Activated T-cell treated with anti-CD3 and anti-CD28 coated beads, Interleukin-2, amount 50 U/mL, for 72 hours (primary cell): ENCODE results near the gene CDC42BPA. TPM values are rescaled to one million over a fixed set of nuclear protein-coding genes. Genes with fewer than 3 reads are reported as not detected.
"Not testable (repeated sequence)": the region's sequence is repeated elsewhere in the genome, so short reads cannot be mapped to it uniquely, and the experiment has no call there.

Source experiments
- ATAC-seq, 2 donors: fragments of 150-1000 bp; cut with Tn5 transposase; replicated peaks in 1 of 2; 2 replicates each; pipeline ENCODE4 v1.10.0; 2021; ENCODE audit warnings: moderate library complexity in 2 of 2, mild to moderate bottlenecking in 1 of 2
- DNase-seq, 2 donors: peaks; one replicate each; pipeline ENCODE4 v3.0.0; 2021 to 2022; ENCODE audit warnings: mixed read lengths in 1 of 2
- H3K27ac Mint-ChIP-seq: one replicate; pipeline ENCODE4 v1.8.0; 2022; ENCODE audit warnings: mild to moderate bottlenecking, moderate library complexity, mixed read lengths
- H3K27me3 Mint-ChIP-seq: one replicate; pipeline ENCODE4 v1.8.0; 2022; ENCODE audit warnings: low read depth, mixed read lengths
- H3K36me3 Mint-ChIP-seq, 2 donors: one replicate each; pipeline ENCODE4 v1.8.0; 2022; ENCODE audit warnings: mixed read lengths in 2 of 2, mild to moderate bottlenecking in 1 of 2; ENCODE audit not compliant: insufficient read depth in 2 of 2
- H3K4me1 Mint-ChIP-seq: one replicate; pipeline ENCODE4 v1.8.0; 2022; ENCODE audit warnings: low read depth, mixed read lengths
- H3K4me3 Mint-ChIP-seq, 2 donors: one replicate each; pipeline ENCODE4 v1.8.0; 2022; ENCODE audit warnings: mild to moderate bottlenecking in 2 of 2, mixed read lengths in 2 of 2, moderate library complexity in 2 of 2
- H3K9me3 Mint-ChIP-seq, 2 donors: one replicate each; pipeline ENCODE4 v1.8.0; 2022; ENCODE audit warnings: mixed read lengths in 2 of 2
- total RNA-seq, 2 donors: library from RNA; stranded (reverse); gene quantifications; one replicate each; pipeline ENCODE4 v1.2.3, GENCODE V29; 2022

CDC42BPA gene
- total RNA-seq, 2 donors from 2014 or later, result 6.2 to 11.6 TPM

DNA sequence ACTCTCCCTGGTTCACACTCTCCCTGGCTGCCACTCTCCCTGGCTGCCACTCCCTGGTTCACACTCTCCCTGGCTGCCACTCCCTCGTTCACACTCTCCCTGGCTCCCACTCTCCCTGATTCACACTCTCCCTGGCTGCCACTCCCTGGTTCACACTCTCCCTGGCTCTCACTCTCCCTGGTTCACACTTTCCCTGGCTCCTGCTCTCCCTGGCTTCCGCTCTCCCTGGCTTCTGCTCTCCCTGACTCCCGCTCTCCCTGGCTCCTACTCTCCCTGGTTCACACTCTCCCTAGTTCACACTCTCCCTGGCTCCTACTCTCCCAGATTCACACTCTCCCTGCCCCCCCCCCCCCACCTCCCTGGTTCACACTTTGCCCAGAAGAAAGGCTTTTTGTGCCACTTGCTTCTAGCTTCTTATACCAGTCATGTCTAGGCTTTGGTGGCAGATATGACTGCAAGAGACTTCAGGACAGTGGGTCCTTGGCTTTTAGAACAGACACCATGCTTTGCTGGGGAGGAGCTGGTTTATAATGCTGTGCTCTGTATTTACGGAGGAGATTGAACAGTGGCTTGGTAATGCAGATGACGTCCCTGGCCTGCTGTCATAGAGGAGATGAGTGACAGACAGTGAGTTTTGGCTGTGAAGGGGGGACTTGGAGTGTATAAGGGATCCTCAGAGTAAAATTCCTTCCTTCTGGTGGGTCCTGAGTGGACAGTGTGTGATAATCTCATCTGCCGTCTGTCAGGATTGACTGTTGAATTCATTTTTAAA lies 361.2 kb downstream of the CDC42BPA start:
- no peaks in the 10 kb centered on the region for H3K27me3 Mint-ChIP-seq
- no peak for ATAC-seq
- no peak for DNase-seq
- peaks cover 5% of the 10 kb centered on the region for H3K4me1 Mint-ChIP-seq
- H3K36me3 Mint-ChIP-seq, result peaks cover 4 to 12% of the 10 kb centered on the region in 2 donors
- H3K9me3 Mint-ChIP-seq, result peaks cover 2 to 3% of the 10 kb centered on the region in 2 donors
- no peak overlapping the region for H3K4me3 Mint-ChIP-seq
- H3K27ac Mint-ChIP-seq, result no peak overlapping the region

DNA sequence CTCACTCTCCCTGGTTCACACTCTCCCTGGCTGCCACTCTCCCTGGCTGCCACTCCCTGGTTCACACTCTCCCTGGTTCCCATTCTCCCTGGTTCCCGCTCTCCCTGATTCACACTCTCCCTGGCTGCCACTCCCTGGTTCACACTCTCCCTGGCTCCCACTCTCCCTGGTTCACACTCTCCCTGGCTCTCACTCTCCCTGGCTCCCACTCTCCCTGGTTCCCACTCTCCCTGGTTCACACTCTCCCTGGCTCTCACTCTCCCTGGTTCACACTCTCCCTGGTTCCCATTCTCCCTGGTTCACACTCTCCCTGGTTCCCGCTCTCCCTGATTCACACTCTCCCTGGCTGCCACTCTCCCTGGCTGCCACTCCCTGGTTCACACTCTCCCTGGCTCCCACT lies 362.4 kb downstream of the CDC42BPA start:
- not testable (repeated sequence) for H3K4me3 Mint-ChIP-seq, DNase-seq, H3K27ac Mint-ChIP-seq, H3K27me3 Mint-ChIP-seq, H3K9me3 Mint-ChIP-seq, ATAC-seq
- Mint-ChIP-seq H3K36me3 (peaks cover 4 to 12% of the 10 kb centered on the region in 2 donors), H3K4me1 (peaks cover 12% of the 10 kb centered on the region)

DNA sequence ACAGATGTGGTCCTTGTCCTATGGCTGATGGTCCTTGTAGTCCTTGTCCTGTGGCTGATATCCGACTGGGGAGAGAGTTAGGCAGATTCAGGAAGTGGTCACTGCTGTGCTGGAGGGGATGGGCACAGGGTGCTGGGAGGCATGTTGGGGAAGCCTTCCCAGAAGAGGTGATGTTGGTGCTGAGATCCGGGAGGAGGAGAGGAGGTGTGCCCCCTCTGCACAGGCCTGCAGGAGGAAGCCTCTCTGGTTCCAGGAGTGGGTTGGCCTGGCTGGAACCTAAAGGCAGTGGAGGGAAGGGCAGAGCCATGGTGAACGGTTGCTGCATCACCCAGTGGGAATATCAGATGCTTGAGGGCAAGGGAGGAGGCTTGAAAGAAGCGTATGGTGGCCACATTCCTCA lies 363.5 kb downstream of the CDC42BPA start:
- no peak for DNase-seq
- no peak overlapping the region for H3K4me3 Mint-ChIP-seq

DNA sequence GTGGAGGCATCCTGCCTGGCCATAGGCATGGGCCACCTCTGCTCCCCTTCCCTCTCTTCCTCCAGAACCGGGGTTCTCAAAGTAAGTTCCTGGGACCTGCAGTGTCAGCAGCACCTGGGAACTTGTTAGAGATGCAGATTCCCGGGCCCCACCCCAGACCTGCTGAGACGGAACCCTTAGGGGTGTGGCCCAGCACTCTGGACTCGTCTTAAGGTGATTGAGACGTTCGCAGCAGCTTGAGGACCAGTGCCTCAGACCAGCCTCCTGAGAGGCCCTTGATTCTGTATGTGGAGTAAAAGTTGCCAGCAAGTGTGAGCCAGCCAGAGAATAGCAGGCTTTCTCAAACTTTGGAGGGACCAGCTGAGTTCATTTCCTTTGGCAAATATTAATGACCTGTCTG lies 364.0 kb downstream of the CDC42BPA start:
- H3K4me3 Mint-ChIP-seq, result no peak overlapping the region
- peaks cover 14% of the 10 kb centered on the region for H3K4me1 Mint-ChIP-seq
- no peak for DNase-seq
- H3K9me3 Mint-ChIP-seq, result peaks cover 2% of the 10 kb centered on the region in 2 donors
- peaks cover 4 to 12% of the 10 kb centered on the region in 2 donors for H3K36me3 Mint-ChIP-seq
- H3K27me3 Mint-ChIP-seq, result no peaks in the 10 kb centered on the region
- no peak overlapping the region for H3K27ac Mint-ChIP-seq
- no peak for ATAC-seq

More for the DNA sequence above, 363.5 kb downstream of the CDC42BPA start:
- Mint-ChIP-seq H3K27me3 (no peaks in the 10 kb centered on the region), H3K27ac (no peak overlapping the region), H3K36me3 (peaks cover 4 to 12% of the 10 kb centered on the region in 2 donors), H3K4me1 (peaks cover 14% of the 10 kb centered on the region), H3K9me3 (peaks cover 2% of the 10 kb centered on the region in 2 donors)
- no peak for ATAC-seq

DNA sequence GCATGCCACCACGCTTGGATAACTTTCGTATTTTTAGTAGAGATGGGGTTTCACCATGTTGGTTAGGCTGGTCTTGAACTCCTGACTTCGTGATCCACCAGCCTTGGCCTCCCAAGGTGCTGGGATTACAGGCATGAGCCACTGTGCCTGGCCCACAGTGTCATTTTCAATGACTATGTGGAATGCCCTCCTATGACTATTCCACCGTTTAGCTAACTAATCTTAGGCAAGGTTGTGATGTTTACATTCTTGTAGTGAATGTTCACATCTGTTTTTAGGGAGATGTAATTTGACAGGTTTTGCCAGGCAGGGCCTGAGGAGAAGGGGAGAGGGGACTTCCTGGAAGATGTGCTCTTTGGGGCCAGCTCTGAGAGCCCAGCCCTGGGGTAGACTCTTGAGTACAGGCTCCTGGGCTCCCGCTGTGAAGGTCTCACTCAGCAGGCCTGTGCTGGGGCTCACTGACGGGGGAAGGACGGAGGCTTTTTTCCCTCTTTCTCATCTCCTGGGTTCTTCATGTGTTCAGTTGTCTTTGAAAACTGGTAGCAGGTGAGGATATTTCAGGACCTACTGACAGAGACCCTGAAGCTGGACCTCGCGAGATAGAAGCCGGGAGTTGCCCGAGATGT lies 365.0 kb downstream of the CDC42BPA start:
- Mint-ChIP-seq H3K4me1 (peaks cover 17% of the 10 kb centered on the region), H3K36me3 (peaks cover 4 to 12% of the 10 kb centered on the region in 2 donors), H3K27ac (peak overlapping the region; percentile 9), H3K27me3 (no peaks in the 10 kb centered on the region), H3K4me3 (no peak overlapping the region), H3K9me3 (peaks cover 2% of the 10 kb centered on the region in 2 donors)
- no peak for DNase-seq
- ATAC-seq, result no peak

DNA sequence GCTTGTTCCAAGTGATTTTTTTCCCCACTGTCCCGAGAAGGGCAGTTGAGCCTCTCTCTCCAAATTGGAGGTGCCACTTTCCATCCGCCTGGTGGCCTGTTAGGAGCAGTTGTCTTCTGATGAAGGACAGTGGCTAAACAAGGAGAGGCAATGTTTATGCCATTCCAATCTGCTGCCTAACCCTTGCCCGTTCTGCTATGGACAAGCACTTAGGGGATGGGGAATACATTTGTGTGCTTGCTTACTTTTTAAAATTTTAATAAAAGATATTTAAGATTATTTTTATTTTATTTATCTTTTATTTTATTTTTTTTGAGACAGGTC lies 366.2 kb downstream of the CDC42BPA start:
- H3K27me3 Mint-ChIP-seq, result no peaks in the 10 kb centered on the region
- peaks cover 4 to 12% of the 10 kb centered on the region in 2 donors for H3K36me3 Mint-ChIP-seq
- no peak for ATAC-seq
- H3K4me1 Mint-ChIP-seq, result peaks cover 16% of the 10 kb centered on the region
- H3K9me3 Mint-ChIP-seq, result peaks cover 2 to 4% of the 10 kb centered on the region in 2 donors
- no peak overlapping the region for H3K4me3 Mint-ChIP-seq
- no peak for DNase-seq
- H3K27ac Mint-ChIP-seq, result no peak overlapping the region

DNA sequence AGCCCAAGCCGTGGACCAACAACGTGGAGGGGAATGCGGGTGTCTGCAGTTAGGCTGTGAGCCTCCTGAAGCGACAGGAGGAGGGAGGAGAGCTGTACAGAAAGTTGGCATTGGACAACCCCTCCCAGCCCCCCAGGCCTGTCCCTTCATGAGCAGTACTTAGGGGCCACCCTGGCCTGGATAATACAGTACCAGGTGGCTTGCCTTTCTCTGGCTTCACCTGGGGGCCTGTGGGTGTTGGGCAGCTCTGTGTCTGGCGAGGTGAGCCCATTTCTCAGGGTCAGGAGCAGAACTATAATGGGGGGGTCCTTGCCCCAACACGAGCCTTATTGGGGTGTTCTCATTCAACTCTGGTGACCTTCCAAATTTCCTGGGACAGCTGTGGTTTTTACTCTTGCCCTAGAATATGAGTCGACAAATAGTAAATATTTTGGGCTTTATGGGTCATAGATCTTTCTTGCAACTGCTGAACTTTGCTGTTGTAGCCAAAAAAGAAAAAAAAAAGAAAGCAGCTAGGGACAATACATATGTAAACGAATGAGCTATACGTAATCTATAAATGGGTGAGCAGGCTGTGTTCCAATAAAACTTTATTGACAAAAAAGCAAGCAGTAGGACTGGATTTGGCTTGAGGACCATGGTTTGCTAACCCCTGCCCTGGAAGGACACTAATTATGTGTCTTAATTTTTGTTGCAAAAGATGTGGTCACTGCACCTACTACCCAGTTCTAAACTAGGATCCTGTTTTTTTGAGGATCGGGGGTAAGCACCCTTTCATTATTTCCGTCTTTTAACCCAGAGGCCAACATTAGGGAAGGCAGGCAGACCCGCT lies 366.8 kb downstream of the CDC42BPA start:
- Mint-ChIP-seq H3K27me3 (no peaks in the 10 kb centered on the region), H3K4me3 (no peak overlapping the region), H3K9me3 (peaks cover 0 to 4% of the 10 kb centered on the region in 2 donors), H3K4me1 (peaks cover 22% of the 10 kb centered on the region), H3K27ac (peak overlapping the region; percentile 38), H3K36me3 (peaks cover 4 to 9% of the 10 kb centered on the region in 2 donors)
- ATAC-seq (no peak), DNase-seq (no peak)

DNA sequence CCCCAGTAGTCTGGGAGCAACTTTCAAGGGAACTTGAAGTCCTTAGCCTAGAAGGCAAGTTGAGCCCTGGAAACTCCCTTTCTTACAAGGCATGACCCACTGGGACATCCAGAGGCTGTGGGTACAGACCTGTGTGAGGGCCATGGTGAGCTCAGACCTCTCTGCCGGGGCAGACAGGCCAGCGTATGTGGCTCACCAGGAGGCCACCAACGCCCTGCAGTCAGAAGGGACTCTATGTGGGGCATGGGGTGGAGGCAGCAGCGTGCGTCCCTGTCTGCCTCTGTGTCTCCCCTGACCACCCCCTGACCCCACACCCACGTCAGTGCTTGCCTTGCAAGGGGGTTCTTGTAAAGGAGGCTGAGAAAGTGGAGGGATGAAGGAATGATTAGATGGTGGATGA lies 367.4 kb downstream of the CDC42BPA start:
- H3K4me3 Mint-ChIP-seq, result no peak overlapping the region

DNA sequence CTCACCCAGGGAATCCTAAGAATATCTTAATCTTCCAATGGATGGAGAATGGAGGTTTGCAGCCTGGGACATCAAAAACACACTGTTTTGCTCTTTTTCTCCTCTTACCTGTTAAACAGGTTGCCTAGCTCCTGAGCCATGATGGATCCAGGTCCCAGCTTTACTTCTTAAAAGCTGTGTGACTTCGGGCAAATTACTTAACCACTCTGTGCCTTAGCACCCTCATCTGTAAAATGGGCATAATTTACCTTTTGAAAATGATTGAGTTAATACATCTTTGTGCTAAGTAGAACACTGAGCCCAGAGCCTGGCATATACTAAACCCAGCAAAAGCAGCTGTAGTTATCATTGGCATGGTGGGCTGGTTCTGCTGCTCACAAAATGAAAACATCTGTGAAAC lies 368.0 kb downstream of the CDC42BPA start:
- ATAC-seq, result no peak
- Mint-ChIP-seq H3K27ac (no peak overlapping the region), H3K4me1 (peaks cover 26% of the 10 kb centered on the region), H3K9me3 (peaks cover 0 to 2% of the 10 kb centered on the region in 2 donors), H3K4me3 (no peak overlapping the region), H3K36me3 (peaks cover 0 to 3% of the 10 kb centered on the region in 2 donors), H3K27me3 (no peaks in the 10 kb centered on the region)
- DNase-seq, result no peak

More for the DNA sequence above, 367.4 kb downstream of the CDC42BPA start:
- Mint-ChIP-seq H3K4me1 (peaks cover 23% of the 10 kb centered on the region), H3K36me3 (peaks cover 2 to 6% of the 10 kb centered on the region in 2 donors), H3K9me3 (peaks cover 0 to 2% of the 10 kb centered on the region in 2 donors), H3K27ac (no peak overlapping the region), H3K27me3 (no peaks in the 10 kb centered on the region)
- DNase-seq, result no peak
- no peak for ATAC-seq

DNA sequence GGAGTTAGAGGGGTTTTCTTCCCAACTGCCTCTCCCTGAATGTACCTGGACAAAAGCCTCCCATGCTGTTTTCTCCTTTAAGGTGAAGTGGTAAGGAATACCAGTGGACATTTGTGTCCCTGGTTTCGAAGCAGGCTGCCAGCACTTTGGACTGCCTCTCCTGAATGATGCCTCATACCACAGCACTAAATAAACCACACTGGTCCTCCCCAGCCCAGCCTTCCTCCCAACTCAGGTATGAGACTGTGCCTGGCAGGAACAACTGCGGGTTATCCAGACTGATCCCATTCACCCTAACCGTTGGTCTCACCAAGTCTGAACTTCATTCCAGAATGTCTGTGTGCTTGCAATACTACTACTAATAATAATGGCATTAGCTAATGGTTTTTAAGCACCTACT lies 368.9 kb downstream of the CDC42BPA start:
- Mint-ChIP-seq H3K27me3 (no peaks in the 10 kb centered on the region), H3K4me3 (no peak overlapping the region), H3K4me1 (peaks cover 33% of the 10 kb centered on the region), H3K36me3 (peaks cover 0 to 2% of the 10 kb centered on the region in 2 donors), H3K9me3 (peaks cover 0 to 2% of the 10 kb centered on the region in 2 donors), H3K27ac (no peak overlapping the region)
- no peak for ATAC-seq
- no peak for DNase-seq

DNA sequence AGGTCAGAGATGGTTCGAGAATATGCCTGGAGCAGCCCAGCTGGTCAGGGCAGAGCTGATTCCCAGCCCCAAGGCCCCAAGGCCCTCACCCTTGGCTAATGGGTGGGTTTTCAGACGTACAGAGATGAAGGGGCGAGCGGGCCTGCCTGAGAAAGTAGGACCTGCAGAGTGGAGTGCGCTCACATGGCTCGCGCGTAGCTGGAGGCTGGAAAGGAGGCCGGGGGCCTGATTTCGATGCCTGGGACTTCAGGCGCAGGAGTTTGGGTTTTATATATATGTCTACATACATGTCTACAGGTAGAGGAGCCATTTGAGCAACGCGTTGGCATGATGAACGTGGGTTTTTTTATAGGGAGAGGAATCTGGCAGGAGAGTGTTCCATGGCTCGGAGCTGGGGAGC lies 369.3 kb downstream of the CDC42BPA start:
- no peak overlapping the region for H3K27ac Mint-ChIP-seq
- H3K36me3 Mint-ChIP-seq, result peaks cover 0 to 2% of the 10 kb centered on the region in 2 donors
- peaks cover 0 to 2% of the 10 kb centered on the region in 2 donors for H3K9me3 Mint-ChIP-seq
- no peaks in the 10 kb centered on the region for H3K27me3 Mint-ChIP-seq
- DNase-seq (no peak), ATAC-seq (no peak)
- peaks cover 37% of the 10 kb centered on the region for H3K4me1 Mint-ChIP-seq
- no peak overlapping the region for H3K4me3 Mint-ChIP-seq

DNA sequence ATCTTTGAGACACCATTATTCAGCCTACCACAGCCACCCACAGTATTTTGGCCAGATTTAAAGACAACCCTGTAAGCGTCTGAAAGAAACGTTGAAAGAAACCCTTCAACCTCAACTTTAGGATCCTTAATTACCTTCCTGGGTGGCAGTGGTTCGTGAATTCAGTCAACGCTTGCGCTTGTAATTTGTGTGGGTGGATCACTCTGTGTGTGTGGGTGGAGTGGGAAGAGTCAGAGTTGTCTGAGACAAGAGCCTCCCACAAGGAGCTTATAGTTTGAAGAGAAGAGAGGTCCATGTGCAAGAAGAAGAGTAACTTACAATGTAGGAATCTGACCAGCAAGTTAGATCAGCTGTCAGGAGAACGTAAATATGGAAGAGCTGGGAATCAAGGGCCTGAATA lies 369.8 kb downstream of the CDC42BPA start:
- no peak overlapping the region for H3K4me3 Mint-ChIP-seq
- ATAC-seq, result no peak
- H3K27ac Mint-ChIP-seq, result no peak overlapping the region
- DNase-seq, result no peak
- H3K9me3 Mint-ChIP-seq, result peaks cover 0 to 2% of the 10 kb centered on the region in 2 donors
- H3K4me1 Mint-ChIP-seq, result peaks cover 42% of the 10 kb centered on the region
- peaks cover 0 to 2% of the 10 kb centered on the region in 2 donors for H3K36me3 Mint-ChIP-seq
- H3K27me3 Mint-ChIP-seq, result no peaks in the 10 kb centered on the region

DNA sequence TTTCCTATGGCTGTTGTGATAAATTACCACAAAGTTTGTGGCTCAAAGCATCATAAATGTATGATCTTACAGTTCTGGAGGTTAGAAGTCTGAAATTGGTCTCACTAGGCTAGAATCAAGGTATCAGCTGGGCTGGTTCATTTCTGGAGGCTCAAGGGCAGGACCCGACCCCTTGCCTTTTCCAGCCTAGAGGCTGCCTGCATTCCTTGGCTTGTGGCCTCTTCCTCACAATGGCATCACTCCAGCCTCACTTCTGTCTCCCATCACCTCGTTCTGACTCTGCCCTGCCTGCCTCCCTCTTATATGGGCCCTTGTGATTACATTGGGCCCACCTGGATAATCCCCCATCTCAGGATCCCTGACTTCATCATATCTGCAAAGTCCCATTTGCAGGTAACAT lies 370.2 kb downstream of the CDC42BPA start:
- Mint-ChIP-seq H3K9me3 (peaks cover 0 to 2% of the 10 kb centered on the region in 2 donors), H3K27me3 (no peaks in the 10 kb centered on the region), H3K36me3 (peaks cover 0 to 2% of the 10 kb centered on the region in 2 donors), H3K27ac (no peak overlapping the region), H3K4me1 (peaks cover 46% of the 10 kb centered on the region), H3K4me3 (no peak overlapping the region)
- DNase-seq (no peak), ATAC-seq (no peak)
